Left ventricle myocardium inferior (tissue), 1 donor: ENCODE results near the gene OR2AP1. TPM values are rescaled to one million over a fixed set of nuclear protein-coding genes. Genes with fewer than 3 reads are reported as not detected.

Experiments
- DNase-seq: peaks from one replicate; pipeline ENCODE4 v3.0.0-alpha.2; 2020
- H3K27ac ChIP-seq: fragments of 200-600 bp; replicated peaks from 2 replicates; pipeline ENCODE4 v1.8.0; 2021
- H3K27me3 ChIP-seq: fragments of 200-600 bp; 2 replicates; pipeline ENCODE4 v1.8.0; 2021; ENCODE audit warnings: low read depth
- H3K36me3 ChIP-seq: fragments of 200-600 bp; 2 replicates; pipeline ENCODE4 v1.8.0; 2021
- H3K4me1 ChIP-seq: fragments of 200-600 bp; 2 replicates; pipeline ENCODE4 v1.8.0; 2021
- H3K4me3 ChIP-seq: fragments of 200-600 bp; 2 replicates; pipeline ENCODE4 v1.8.0; 2021; ENCODE audit warnings: mild to moderate bottlenecking, moderate library complexity
- H3K9me3 ChIP-seq: fragments of 200-600 bp; replicated peaks from 2 replicates; pipeline ENCODE4 v1.8.0; 2021
- intact Hi-C: fragments of 100-400 bp; cut with micrococcal nuclease; formaldehyde crosslinking; loops from one replicate; pipeline ENCODE4 v1.11.0; 2022
- total RNA-seq: library from RNA; stranded (reverse); fragmentation: NEBNext Ultra II Directional; extraction: Animal tissue kit (Norgen Biotek cat#: 25700); gene quantifications from one replicate; pipeline ENCODE4 v1.2.1, GENCODE V29; 2021
- TF ChIP-seq, protein P1 (sequence below): fragments of 200-600 bp; IDR thresholded peaks from 2 replicates; pipeline ENCODE4 v1.8.0; 2021; ENCODE audit warnings: antibody characterized with exemption, mild to moderate bottlenecking, borderline replicate concordance
- donor health status: DM: no; HTN: yes; CAD: no; lungs with severe emphysema.

OR2AP1 gene
- total RNA-seq, 1 donor from 2014 or later = not detected

GRCh38 chr12:55614764-55615163 is 42.5 kb downstream of the OR2AP1 start:
- TF ChIP-seq, protein P1, sequence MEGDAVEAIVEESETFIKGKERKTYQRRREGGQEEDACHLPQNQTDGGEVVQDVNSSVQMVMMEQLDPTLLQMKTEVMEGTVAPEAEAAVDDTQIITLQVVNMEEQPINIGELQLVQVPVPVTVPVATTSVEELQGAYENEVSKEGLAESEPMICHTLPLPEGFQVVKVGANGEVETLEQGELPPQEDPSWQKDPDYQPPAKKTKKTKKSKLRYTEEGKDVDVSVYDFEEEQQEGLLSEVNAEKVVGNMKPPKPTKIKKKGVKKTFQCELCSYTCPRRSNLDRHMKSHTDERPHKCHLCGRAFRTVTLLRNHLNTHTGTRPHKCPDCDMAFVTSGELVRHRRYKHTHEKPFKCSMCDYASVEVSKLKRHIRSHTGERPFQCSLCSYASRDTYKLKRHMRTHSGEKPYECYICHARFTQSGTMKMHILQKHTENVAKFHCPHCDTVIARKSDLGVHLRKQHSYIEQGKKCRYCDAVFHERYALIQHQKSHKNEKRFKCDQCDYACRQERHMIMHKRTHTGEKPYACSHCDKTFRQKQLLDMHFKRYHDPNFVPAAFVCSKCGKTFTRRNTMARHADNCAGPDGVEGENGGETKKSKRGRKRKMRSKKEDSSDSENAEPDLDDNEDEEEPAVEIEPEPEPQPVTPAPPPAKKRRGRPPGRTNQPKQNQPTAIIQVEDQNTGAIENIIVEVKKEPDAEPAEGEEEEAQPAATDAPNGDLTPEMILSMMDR = no peak
- Histone ChIP-seq H3K27me3 (no peaks in the 10 kb centered on the region), H3K9me3 (peaks cover 39% of the 10 kb centered on the region), H3K27ac (no peak overlapping the region), H3K4me1 (peaks cover under 1% of the 10 kb centered on the region), H3K36me3 (no peaks in the 10 kb centered on the region), H3K4me3 (no peak overlapping the region)
- no peak for DNase-seq
- intact Hi-C loops = loop anchor here (5.0 kb wide), 1 partner anchor 422 kb away; no protein-coding TSS in a partner anchor

DNA sequence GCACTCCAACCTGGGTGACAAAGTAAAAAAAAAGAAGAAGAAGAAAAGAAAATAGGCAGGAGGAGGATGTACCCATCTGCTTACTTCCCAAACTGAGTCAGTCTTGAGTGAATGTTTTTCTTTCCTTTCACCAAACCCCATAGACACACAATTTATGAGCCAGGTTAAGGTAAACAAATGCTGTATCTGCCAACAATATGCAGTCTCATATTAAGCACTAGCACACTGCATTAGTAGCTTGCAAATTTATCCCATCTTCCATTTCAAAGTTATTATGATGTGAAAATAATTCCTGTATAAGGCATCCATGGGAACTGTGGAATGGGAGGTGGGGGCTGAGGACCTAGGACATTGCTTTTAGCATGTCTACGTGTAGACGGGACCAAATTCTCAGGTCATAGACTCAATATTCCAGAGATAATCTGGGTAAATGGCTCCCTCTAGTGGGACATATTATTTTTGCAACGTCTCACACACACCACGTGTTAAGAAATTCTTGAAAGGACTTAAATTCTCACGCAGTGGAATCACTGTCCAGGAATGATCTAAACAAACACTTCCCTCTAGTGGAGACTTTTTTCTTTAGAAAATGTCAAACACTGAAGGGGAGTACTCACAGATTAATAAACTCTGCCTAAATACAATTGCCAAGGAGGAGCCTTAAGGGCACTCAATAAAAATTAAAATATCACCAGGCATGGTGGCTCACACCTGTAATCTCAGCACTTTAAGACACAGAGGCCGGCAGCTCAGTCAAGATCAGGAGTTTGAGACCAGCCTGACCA is 47.3 kb downstream of the OR2AP1 start:
- Histone ChIP-seq H3K9me3 (peaks cover 32% of the 10 kb centered on the region), H3K4me3 (no peak overlapping the region), H3K36me3 (no peaks in the 10 kb centered on the region), H3K27ac (no peak overlapping the region), H3K27me3 (no peaks in the 10 kb centered on the region), H3K4me1 (peaks cover 4% of the 10 kb centered on the region)
- no peak for DNase-seq
- TF ChIP-seq, protein P1 = peak; percentile 86
- intact Hi-C loops = loop anchor here (5.0 kb wide), 1 partner anchor 427 kb away; no protein-coding TSS in a partner anchor

- DNase-seq = no peak
- TF ChIP-seq, protein P1 = no peak
- Histone ChIP-seq H3K9me3 (no peaks in the 10 kb centered on the region), H3K4me1 (peaks cover 28% of the 10 kb centered on the region), H3K27me3 (no peaks in the 10 kb centered on the region), H3K27ac (no peak overlapping the region), H3K4me3 (no peak overlapping the region), H3K36me3 (no peaks in the 10 kb centered on the region)
- intact Hi-C loops = no loop called here
Observed at GRCh38 chr12:55624056-55624455, 51.8 kb downstream of the OR2AP1 start.

Other genes with a start within 250 kb of the OR2AP1 start
- gene OR6C3, start 241.7 kb upstream of the OR2AP1 start, total RNA-seq = not detected
- gene OR6C75, start 209.5 kb upstream of the OR2AP1 start, total RNA-seq = not detected
- gene OR6C65, start 171.9 kb upstream of the OR2AP1 start, total RNA-seq = not detected
- not detected for gene OR6C76, start 146.2 kb upstream of the OR2AP1 start, total RNA-seq
- not detected for gene OR6C2, start 128.4 kb upstream of the OR2AP1 start, total RNA-seq
- gene OR6C70, start 102.3 kb upstream of the OR2AP1 start, total RNA-seq = not detected
- not detected for gene OR6C68, start 80.1 kb upstream of the OR2AP1 start, total RNA-seq
- not detected for gene OR6C4, start 22.9 kb upstream of the OR2AP1 start, total RNA-seq
- not detected for gene OR10P1, start 64.4 kb downstream of the OR2AP1 start, total RNA-seq
- gene ITGA7, start 135.4 kb downstream of the OR2AP1 start, total RNA-seq = 520 TPM
- gene BLOC1S1, start 143.6 kb downstream of the OR2AP1 start, total RNA-seq = 109 TPM
- gene RDH5, start 147.9 kb downstream of the OR2AP1 start, total RNA-seq = 12.2 TPM
- gene CD63, start 156.5 kb downstream of the OR2AP1 start, total RNA-seq = 705 TPM
- gene GDF11, start 170.7 kb downstream of the OR2AP1 start, total RNA-seq = 15.6 TPM
- gene SARNP, start 245.3 kb downstream of the OR2AP1 start, total RNA-seq = 53.2 TPM
- 13.3 TPM for gene ORMDL2, start 245.6 kb downstream of the OR2AP1 start, total RNA-seq